ENCODE results near the gene TENM4.

Gene TENM4

DNA sequence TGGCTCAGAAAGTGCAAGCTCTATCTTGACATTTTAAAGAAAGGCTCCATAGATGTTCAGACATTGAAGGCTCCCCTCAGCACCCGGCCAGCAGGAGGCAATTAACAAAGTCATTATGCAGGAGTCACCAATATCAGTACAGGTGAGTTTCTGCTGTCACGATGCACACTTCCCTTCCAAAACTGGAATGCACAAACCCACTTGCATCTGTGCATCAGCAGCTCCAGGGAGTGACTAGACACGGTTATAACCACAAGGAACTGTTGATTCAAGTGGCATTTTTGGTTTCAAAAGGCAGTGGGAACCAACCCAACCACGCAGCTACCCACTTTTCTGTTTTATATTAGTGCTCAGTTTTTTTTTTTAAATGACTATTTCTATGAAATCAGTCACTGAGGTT is 572.3 kb downstream of the TENM4 start:
- no peak for DNase-seq (ENCODE audit: low read depth in 2 of 2, low spot score in 1 of 2)

- DNase-seq (ENCODE audit: low read depth in 2 of 2, low spot score in 1 of 2) = no peak
Observed at GRCh38 chr11:78860720-78861422, 580.0 kb downstream of the TENM4 start.

DNA sequence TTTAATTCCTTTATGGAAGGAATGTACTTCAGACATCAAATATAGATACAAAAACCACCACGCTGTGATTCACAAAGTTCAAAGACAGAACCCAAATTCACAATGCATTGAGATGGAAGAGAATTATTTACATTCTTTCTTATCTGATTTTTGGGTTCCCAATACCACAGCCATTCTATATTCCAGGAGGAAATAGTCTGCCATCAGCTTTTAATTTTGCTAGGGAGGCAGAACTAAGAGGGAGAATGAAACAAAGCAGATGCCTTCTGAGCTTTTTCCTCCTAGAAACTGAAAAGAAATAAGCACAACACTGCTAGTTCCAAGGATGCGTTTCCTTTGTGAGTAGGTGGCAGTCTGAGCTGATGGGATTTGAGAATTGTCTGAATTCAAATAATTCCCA is 583.1 kb downstream of the TENM4 start:
- DNase-seq (ENCODE audit: low read depth in 2 of 2, low spot score in 1 of 2) = no peak

- no peak for DNase-seq (ENCODE audit: low read depth in 2 of 2, low spot score in 1 of 2)
Observed at GRCh38 chr11:78856211-78856610, 584.6 kb downstream of the TENM4 start.

- no peak for DNase-seq (ENCODE audit: low read depth in 2 of 2, low spot score in 1 of 2)
Observed at GRCh38 chr11:78855116-78855515, 585.7 kb downstream of the TENM4 start.

DNA sequence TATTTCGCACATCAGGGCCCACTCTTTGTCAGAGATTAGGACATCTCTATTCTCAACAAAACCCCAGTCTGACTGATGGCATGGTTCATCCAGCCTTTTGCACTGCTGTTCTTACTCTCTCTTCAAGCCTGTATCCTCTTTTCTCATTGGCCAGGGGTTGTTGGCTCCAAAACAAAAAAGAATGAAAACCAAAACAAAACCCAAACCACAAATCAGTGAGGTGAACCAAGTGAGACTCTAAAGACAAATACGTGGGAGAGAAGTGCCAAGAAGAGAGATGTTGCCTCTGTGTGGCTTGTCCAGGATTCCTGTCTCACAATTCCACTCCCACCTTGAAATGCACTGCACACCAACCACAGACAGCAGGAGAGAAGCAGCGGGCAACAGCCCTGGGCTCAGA is 587.3 kb downstream of the TENM4 start:
- no peak for DNase-seq (ENCODE audit: low read depth in 2 of 2, low spot score in 1 of 2)

DNA sequence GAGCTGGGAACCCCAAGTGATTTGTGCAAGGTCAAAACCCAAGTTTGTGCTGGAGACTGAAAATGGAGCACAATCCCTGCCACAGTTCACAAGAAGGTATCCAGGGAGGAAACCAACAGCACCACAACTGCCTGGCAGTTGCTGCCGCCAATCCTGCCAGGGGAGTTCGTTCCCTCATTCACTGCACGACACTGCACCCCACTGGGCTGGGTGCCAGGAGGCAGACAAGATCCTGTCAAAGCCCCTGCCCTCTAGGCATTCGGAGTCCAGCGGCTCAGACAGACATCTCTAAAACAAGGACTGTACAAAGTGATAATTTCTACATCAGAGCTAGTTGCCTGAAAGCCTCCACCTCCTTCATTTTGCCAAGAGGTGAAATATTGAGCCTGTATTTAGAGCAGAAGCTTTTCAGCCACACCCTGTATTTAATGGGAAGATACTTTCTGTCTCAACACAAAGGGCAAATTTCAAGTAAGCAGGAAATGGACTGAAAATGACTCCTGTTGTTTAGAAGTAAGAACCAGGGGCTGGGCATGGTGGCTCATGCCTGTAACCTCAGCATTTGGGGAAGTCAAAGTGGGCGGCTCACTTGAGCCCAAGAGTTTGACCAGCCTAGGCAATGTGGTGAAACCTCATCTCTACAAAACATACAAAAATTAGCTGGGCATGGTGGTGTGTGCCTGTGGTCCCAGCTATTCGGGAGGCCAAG is 588.8 kb downstream of the TENM4 start:
- DNase-seq (ENCODE audit: low read depth in 2 of 2, low spot score in 1 of 2) = no peak

DNA sequence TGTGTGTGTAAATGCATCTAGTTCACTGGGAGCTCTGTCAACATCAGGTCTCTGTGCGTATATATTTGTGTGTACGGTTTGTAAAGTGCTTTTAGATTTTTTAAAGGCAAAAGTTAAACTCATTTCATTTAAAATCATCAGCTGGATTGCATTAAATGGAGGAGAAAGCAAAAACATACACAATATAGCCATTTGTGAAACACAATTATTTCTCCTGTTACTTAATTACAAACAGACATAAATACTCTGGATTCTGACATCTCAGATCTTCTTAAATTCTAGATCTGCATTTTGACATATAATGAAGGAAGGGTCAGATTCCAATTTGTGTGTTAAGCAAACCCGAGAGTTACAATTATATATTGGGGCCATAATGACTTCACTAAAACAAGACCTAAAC is 590.8 kb downstream of the TENM4 start:
- no peak for DNase-seq (ENCODE audit: low read depth in 2 of 2, low spot score in 1 of 2)

DNA sequence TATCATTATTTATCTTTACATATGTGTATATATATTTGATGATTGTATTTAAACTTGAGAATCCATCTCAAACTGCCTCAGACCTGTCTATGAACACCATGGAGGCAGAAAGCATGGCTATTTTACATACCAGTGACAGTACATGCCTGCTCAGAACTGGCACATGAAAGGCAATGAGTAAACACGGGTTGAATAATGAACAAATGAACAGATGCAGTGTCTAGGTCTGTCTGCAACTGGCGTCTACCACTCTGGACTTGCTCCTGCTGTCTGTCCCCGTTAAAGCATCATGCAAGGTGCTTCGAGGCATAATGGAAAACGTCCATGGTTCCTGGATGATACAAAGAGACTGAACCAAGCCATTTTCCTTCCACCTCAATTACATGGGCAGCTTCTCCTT is 594.6 kb downstream of the TENM4 start:
- DNase-seq (ENCODE audit: low read depth in 2 of 2, low spot score in 1 of 2) = no peak

- DNase-seq (ENCODE audit: low read depth in 2 of 2, low spot score in 1 of 2) = no peak
Observed at GRCh38 chr11:78845496-78845895, 595.3 kb downstream of the TENM4 start.

- DNase-seq (ENCODE audit: low read depth in 2 of 2, low spot score in 1 of 2) = no peak
Observed at GRCh38 chr11:78841456-78842060, 599.3 kb downstream of the TENM4 start.

GRCh38 chr11:78840623-78841022 is 600.2 kb downstream of the TENM4 start:
- no peak for DNase-seq (ENCODE audit: low read depth in 2 of 2, low spot score in 1 of 2)

GRCh38 chr11:78840200-78840599 is 600.6 kb downstream of the TENM4 start:
- no peak for DNase-seq (ENCODE audit: low read depth in 2 of 2, low spot score in 1 of 2)

GRCh38 chr11:78838417-78838816 is 602.4 kb downstream of the TENM4 start:
- DNase-seq (ENCODE audit: low read depth in 2 of 2, low spot score in 1 of 2) = no peak

DNA sequence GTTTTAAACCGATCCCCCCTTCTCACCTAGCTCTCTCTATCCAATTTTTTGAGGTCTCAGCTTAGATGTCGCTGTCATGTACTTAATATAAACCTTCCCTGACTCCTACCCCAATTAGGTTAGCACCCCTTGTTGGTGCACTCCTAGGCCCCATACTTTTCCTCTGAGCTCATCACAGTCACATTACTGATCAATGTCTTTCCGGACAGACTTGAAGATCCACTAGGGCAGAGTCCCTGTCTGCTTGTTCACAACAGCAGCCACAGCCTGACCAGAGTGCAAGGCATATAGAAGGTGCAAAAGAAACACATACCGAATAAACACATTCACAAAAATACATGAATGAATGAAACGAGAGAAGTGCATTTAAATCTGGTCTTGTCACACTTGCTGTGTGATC is 605.2 kb downstream of the TENM4 start:
- DNase-seq (ENCODE audit: low read depth in 2 of 2, low spot score in 1 of 2) = no peak

DNA sequence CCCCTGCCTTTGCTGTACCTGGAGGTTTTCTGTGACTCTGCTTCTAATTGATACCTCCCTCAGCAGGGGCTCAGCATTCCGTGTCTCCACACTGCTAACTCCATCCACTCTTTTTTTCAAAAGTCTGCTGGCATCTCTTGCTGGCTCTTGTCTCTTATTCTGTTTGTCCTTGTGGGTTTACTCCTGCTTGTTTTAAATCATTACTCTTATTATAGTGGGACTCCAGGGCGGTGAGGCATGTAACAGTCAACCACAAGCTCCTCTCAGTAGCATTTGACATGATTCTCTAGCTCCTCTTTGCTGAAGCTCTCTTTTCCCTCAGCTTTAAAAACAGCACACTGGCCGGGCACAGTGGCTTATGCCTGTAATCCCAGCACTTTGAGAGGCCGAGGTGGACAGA is 605.9 kb downstream of the TENM4 start:
- DNase-seq (ENCODE audit: low read depth in 2 of 2, low spot score in 1 of 2) = no peak

GRCh38 chr11:78833237-78833636 is 607.6 kb downstream of the TENM4 start:
- no peak for DNase-seq (ENCODE audit: low read depth in 2 of 2, low spot score in 1 of 2)

GRCh38 chr11:78832226-78832947 is 608.4 kb downstream of the TENM4 start:
- no peak for DNase-seq (ENCODE audit: low read depth in 2 of 2, low spot score in 1 of 2)

DNA sequence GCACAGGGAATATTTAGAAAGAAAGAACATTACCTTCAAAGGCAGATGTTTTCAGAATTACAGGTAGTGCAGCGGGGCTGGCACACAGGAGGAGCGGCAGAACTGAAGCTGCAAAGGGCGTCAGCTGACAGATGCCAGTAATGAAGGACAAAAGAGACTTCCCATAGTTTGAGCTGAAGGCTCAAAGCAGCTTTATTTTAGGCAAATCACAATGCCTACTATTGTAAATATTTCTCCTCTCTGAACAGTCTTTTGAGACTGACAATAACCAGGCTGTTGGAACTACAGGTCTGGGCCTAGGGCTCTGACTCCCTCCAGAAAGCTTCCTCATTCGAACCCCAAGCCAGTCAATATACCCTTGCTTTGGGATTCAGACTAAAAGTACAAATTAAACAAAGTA is 609.3 kb downstream of the TENM4 start:
- no peak for DNase-seq (ENCODE audit: low read depth in 2 of 2, low spot score in 1 of 2)

- no peak for DNase-seq (ENCODE audit: low read depth in 2 of 2, low spot score in 1 of 2)
Observed at GRCh38 chr11:78830277-78830819, 610.5 kb downstream of the TENM4 start.

DNA sequence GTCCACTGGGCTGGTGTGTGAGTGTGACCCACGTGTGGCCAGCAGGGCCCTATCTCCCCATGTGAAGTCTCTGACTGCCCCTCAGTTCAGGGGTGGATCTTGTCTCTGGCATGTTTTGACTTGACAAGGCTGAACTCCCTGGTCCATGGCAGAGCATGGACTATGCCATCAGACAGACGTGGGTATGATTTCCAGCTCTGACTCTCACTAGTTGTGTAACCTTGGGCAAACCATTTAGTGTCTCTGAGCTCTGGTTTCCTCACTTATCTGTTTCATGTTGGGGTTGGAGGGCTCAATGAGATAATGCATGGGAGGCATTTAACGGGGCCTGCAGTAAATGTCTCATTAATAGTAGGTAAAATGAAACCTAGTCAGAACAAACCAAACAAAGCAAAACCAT is 611.7 kb downstream of the TENM4 start:
- no peak for DNase-seq (ENCODE audit: low read depth in 2 of 2, low spot score in 1 of 2)

- DNase-seq (ENCODE audit: low read depth in 2 of 2, low spot score in 1 of 2) = no peak
Observed at GRCh38 chr11:78828676-78829075, 612.2 kb downstream of the TENM4 start.

All from stimulated activated CD8-positive, alpha-beta memory T cell treated with anti-CD3 and anti-CD28 coated beads, Interleukin-4, amount 100 ng/mL, for 4 hours (primary cell).